Lung microvascular endothelial cell (primary cell): ENCODE measurements around the gene WNT7B. TPM values are rescaled to one million over a fixed set of nuclear protein-coding genes. Genes with fewer than 3 reads are reported as not detected.

Source experiments
- DNase-seq, 2 donors: peaks; one replicate each; pipeline versions ENCODE4 v3.0.0 to v3.0.0-alpha.2; 2010; ENCODE audit warnings: low read depth in 2 of 2
- total RNA-seq: library from RNA; depleted of rRNA; stranded (reverse); fragments of >200 nt; gene quantifications from 2 replicates; pipeline ENCODE4 v1.2.1, GENCODE V29; 2014

The WNT7B gene
- not detected in 2 replicates for total RNA-seq

- no peak for DNase-seq
These were observed at the start of gene WNT7B for GRCh38 chr22:45977003-45977411. TSS of gene WNT7B (minus strand) at chr22:45977162. CDS start at chr22:45976754, 408 bp downstream.

- no peak for DNase-seq
These were observed 49.3 kb upstream of the WNT7B start for GRCh38 chr22:46025973-46026898.

- DNase-seq: no peak
These were observed 48.4 kb upstream of the WNT7B start for GRCh38 chr22:46025225-46025972.

- DNase-seq: no peak
These were observed 47.3 kb upstream of the WNT7B start for GRCh38 chr22:46024136-46024840.

GRCh38 chr22:46023558-46023981 is 46.6 kb upstream of the WNT7B start:
- DNase-seq: peak; percentile 38 to 69

GRCh38 chr22:46022881-46023512 is 46.0 kb upstream of the WNT7B start:
- DNase-seq: no peak

- DNase-seq: no peak
These were observed 44.6 kb upstream of the WNT7B start for GRCh38 chr22:46021577-46021976.

GRCh38 chr22:46019351-46019750 is 42.4 kb upstream of the WNT7B start:
- DNase-seq: no peak

- DNase-seq: no peak
These were observed 41.9 kb upstream of the WNT7B start for GRCh38 chr22:46018859-46019258.

- DNase-seq: no peak
These were observed 40.2 kb upstream of the WNT7B start for GRCh38 chr22:46017166-46017565.

- DNase-seq: peak; percentile 79 to 95
These were observed 36.8 kb upstream of the WNT7B start for GRCh38 chr22:46013460-46014416.

GRCh38 chr22:46012881-46013281 is 35.9 kb upstream of the WNT7B start:
- no peak for DNase-seq

GRCh38 chr22:46012182-46012880 is 35.4 kb upstream of the WNT7B start:
- DNase-seq: no peak

- no peak for DNase-seq
These were observed 34.7 kb upstream of the WNT7B start for GRCh38 chr22:46011627-46012181.

GRCh38 chr22:46010951-46011626 is 34.1 kb upstream of the WNT7B start:
- no peak for DNase-seq

GRCh38 chr22:46010207-46010867 is 33.4 kb upstream of the WNT7B start:
- DNase-seq: no peak

GRCh38 chr22:46009730-46010129 is 32.8 kb upstream of the WNT7B start:
- no peak for DNase-seq
